Uterus (tissue), 4 donors: ENCODE data around the gene IARS2. TPM values are rescaled to one million over a fixed set of nuclear protein-coding genes. Genes with fewer than 3 reads are reported as not detected.

Experiments used
- DNase-seq, 2 donors: peaks; one replicate each; pipeline ENCODE4 v3.0.0-alpha.2; 2019 to 2020
- H3K27ac ChIP-seq, 2 donors: fragments of 200-600 bp; sonication (generic); 1 replicate in 1 of 2; 2 replicates in 1 of 2; pipeline ENCODE4 v1.5.1; 2016 to 2018
- H3K27me3 ChIP-seq, 2 donors: fragments of 200-600 bp; sonication (generic); one replicate each; pipeline ENCODE4 v1.5.1; 2018 to 2019; ENCODE audit warnings: control low read depth in 1 of 2
- H3K36me3 ChIP-seq, 2 donors: fragments of 200-600 bp; sonication (generic); one replicate each; pipeline ENCODE4 v1.5.1; 2019; ENCODE audit warnings: control low read depth in 1 of 2
- H3K4me1 ChIP-seq, 2 donors: fragments of 200-600 bp; sonication (generic); one replicate each; pipeline ENCODE4 v1.5.1; 2018 to 2019; ENCODE audit warnings: control low read depth in 1 of 2
- H3K4me3 ChIP-seq, 2 donors: fragments of 200-600 bp; sonication (generic); 1 replicate in 1 of 2; 2 replicates in 1 of 2; pipeline ENCODE4 v1.5.1; 2018 to 2019; ENCODE audit warnings: mild to moderate bottlenecking in 1 of 2
- H3K9me3 ChIP-seq, 2 donors: fragments of 200-600 bp; sonication (generic); one replicate each; pipeline ENCODE4 v1.5.1; 2019; ENCODE audit warnings: control low read depth in 1 of 2
- CTCF ChIP-seq, 4 experiments: fragments of 200-600 bp in 2 of 4; fragments of 450-650 bp in 2 of 4; sonication (generic) in 2 of 4; IDR thresholded peaks; one replicate each; pipeline ENCODE4 v1.5.1; 2016 to 2019; ENCODE audit warnings: antibody characterized with exemption in 4 of 4, mild to moderate bottlenecking in 2 of 4, moderate library complexity in 1 of 4
- POLR2A ChIP-seq, 2 donors: fragments of 450-650 bp; IDR thresholded peaks; one replicate each; pipeline ENCODE4 v1.6.1; 2016; ENCODE audit warnings: antibody characterized with exemption in 2 of 2, mild to moderate bottlenecking in 1 of 2, moderate library complexity in 1 of 2
- intact Hi-C: fragments of 100-400 bp; cut with DNase I; formaldehyde crosslinking; loops from one replicate; pipeline ENCODE4 v1.15.1; 2023; ENCODE audit warnings: low total_unique reads
- total RNA-seq, 4 donors: library from RNA; depleted of rRNA in 3 of 4; stranded (reverse); fragments of >200 nt in 3 of 4; gene quantifications; one replicate each; pipeline versions ENCODE4 v1.1.0 to v1.2.4, GENCODE V29; 2014 to 2023
- donor health status: DM: yes; HTN: yes; CAD: no.

Gene IARS2
- total RNA-seq, 4 donors from 2014 or later = 41.0 to 76.5 (median 49.8) TPM

GRCh38 chr1:220119043-220119512, 25.1 kb downstream of the IARS2 start:
- no peaks in the 10 kb centered on the region for H3K9me3 ChIP-seq
- peaks cover 0 to 5% of the 10 kb centered on the region in 2 donors for H3K4me1 ChIP-seq
- intact Hi-C loops = no loop called here
- TF ChIP-seq CTCF (IDR thresholded peaks at IDR 0.05) (no peak), POLR2A (IDR thresholded peaks at IDR 0.05) (no peak)
- no peaks in the 10 kb centered on the region for H3K36me3 ChIP-seq
- H3K27ac ChIP-seq = no peak overlapping the region
- no peak overlapping the region for H3K4me3 ChIP-seq
- H3K27me3 ChIP-seq = no peaks in the 10 kb centered on the region
- no peak for DNase-seq

- Histone ChIP-seq H3K27me3 (no peaks in the 10 kb centered on the region), H3K27ac (no peak overlapping the region), H3K4me1 (peaks cover 0 to 5% of the 10 kb centered on the region in 2 donors), H3K9me3 (no peaks in the 10 kb centered on the region), H3K36me3 (no peaks in the 10 kb centered on the region), H3K4me3 (no peak overlapping the region)
- no peak for TF ChIP-seq POLR2A (IDR thresholded peaks at IDR 0.05)
- no peak for DNase-seq
- intact Hi-C loops = no loop called here
Measured at GRCh38 chr1:220121791-220122530, 28.0 kb downstream of the IARS2 start.

- no peak for DNase-seq
- Histone ChIP-seq H3K4me1 (peaks cover 0 to 5% of the 10 kb centered on the region in 2 donors), H3K27ac (no peak overlapping the region), H3K36me3 (no peaks in the 10 kb centered on the region), H3K9me3 (no peaks in the 10 kb centered on the region), H3K4me3 (no peak overlapping the region), H3K27me3 (no peaks in the 10 kb centered on the region)
- TF ChIP-seq POLR2A (IDR thresholded peaks at IDR 0.05) = no peak
- TF ChIP-seq CTCF (IDR thresholded peaks at IDR 0.05) = no peak
- intact Hi-C loops = no loop called here
Measured at GRCh38 chr1:220123066-220123465, 29.1 kb downstream of the IARS2 start.

- intact Hi-C loops = no loop called here
- Histone ChIP-seq H3K9me3 (no peaks in the 10 kb centered on the region), H3K27me3 (no peaks in the 10 kb centered on the region), H3K36me3 (no peaks in the 10 kb centered on the region), H3K4me3 (no peak overlapping the region), H3K27ac (no peak overlapping the region), H3K4me1 (no peaks in the 10 kb centered on the region)
- TF ChIP-seq CTCF (IDR thresholded peaks at IDR 0.05) (no peak), POLR2A (IDR thresholded peaks at IDR 0.05) (no peak)
- DNase-seq = no peak
Measured at GRCh38 chr1:220123889-220124288, 30.0 kb downstream of the IARS2 start.

- no peaks in the 10 kb centered on the region for H3K9me3 ChIP-seq
- no peak overlapping the region for H3K27ac ChIP-seq
- no peak for DNase-seq
- intact Hi-C loops = no loop called here
- H3K27me3 ChIP-seq = no peaks in the 10 kb centered on the region
- H3K4me1 ChIP-seq = no peaks in the 10 kb centered on the region
- no peaks in the 10 kb centered on the region for H3K36me3 ChIP-seq
- TF ChIP-seq POLR2A (IDR thresholded peaks at IDR 0.05) (no peak), CTCF (IDR thresholded peaks at IDR 0.05) (no peak)
- H3K4me3 ChIP-seq = no peak overlapping the region
Measured at GRCh38 chr1:220124542-220124941, 30.6 kb downstream of the IARS2 start.
